Smooth muscle cell (in vitro differentiated cells): ENCODE data around the gene HOXB1. TPM values are rescaled to one million over a fixed set of nuclear protein-coding genes. Genes with fewer than 3 reads are reported as not detected.
A peak's percentile ranks its signal among the peaks of the same experiment; 100 is the strongest.

Experiments used
- DNase-seq: peaks from one replicate; lab custom pipeline; 2025; ENCODE audit not compliant: unreplicated experiment; lab: John Stamatoyannopoulos, UW
- H2AFZ ChIP-seq: fragments of 200-600 bp; sonication (generic); 2 replicates; pipeline ENCODE4 v1.6.0; 2016; ENCODE audit warnings: antibody characterized with exemption, low read depth, mild to moderate bottlenecking
- H3F3A ChIP-seq: fragments of 200-600 bp; sonication (generic); 2 replicates; pipeline ENCODE4 v1.6.0; 2017; ENCODE audit warnings: antibody characterized with exemption, low read depth
- H3K27ac ChIP-seq: fragments of 200-600 bp; sonication (generic); 2 replicates; pipeline ENCODE4 v1.5.1; 2016; ENCODE audit warnings: low read depth, mild to moderate bottlenecking
- H3K27me3 ChIP-seq: fragments of 200-600 bp; sonication (generic); 2 replicates; pipeline ENCODE4 v1.6.1; 2016; ENCODE audit warnings: low read depth, mild to moderate bottlenecking
- H3K36me3 ChIP-seq: fragments of 200-600 bp; sonication (generic); 2 replicates; pipeline ENCODE4 v1.5.1; 2016; ENCODE audit warnings: low read depth
- H3K4me1 ChIP-seq: fragments of 200-600 bp; sonication (generic); 2 replicates; pipeline ENCODE4 v1.5.1; 2016; ENCODE audit warnings: low read depth
- H3K4me2 ChIP-seq: fragments of 200-600 bp; sonication (generic); 2 replicates; pipeline ENCODE4 v1.6.0; 2016; ENCODE audit warnings: mild to moderate bottlenecking
- H3K4me3 ChIP-seq: fragments of 200-600 bp; sonication (generic); 2 replicates; pipeline ENCODE4 v1.5.1; 2016; ENCODE audit warnings: mild to moderate bottlenecking
- H3K79me2 ChIP-seq: fragments of 200-600 bp; sonication (generic); 2 replicates; pipeline ENCODE4 v1.6.0; 2016; ENCODE audit warnings: low read depth, mild to moderate bottlenecking
- H3K9ac ChIP-seq: fragments of 200-600 bp; sonication (generic); 2 replicates; pipeline ENCODE4 v1.6.0; 2016; ENCODE audit warnings: low read depth
- H3K9me3 ChIP-seq: fragments of 200-600 bp; sonication (generic); replicated peaks from 2 replicates; pipeline ENCODE4 v1.5.1; 2016; ENCODE audit warnings: low read depth
- H4K20me1 ChIP-seq: fragments of 200-600 bp; sonication (generic); 2 replicates; pipeline ENCODE4 v1.6.0; 2016; ENCODE audit warnings: low read depth
- WGBS: methylation state at CpG from one replicate; pipeline ENCODE4 v1.1.7; 2016; ENCODE audit warnings: low lambda C conversion rate; 5-methylcytosine and 5-hydroxymethylcytosine counted together
- polyA plus RNA-seq: library from polyadenylated mRNA; unstranded; fragments of >200 nt; fragmentation: Nextera tagmentation; extraction: Ambion mirVana; gene quantifications from 2 replicates; pipeline ENCODE4 v1.2.1, GENCODE V29; 2016
- total RNA-seq: library from RNA; depleted of rRNA; stranded (reverse); fragments of >200 nt; gene quantifications from 2 replicates; pipeline ENCODE4 v1.2.3, GENCODE V29; 2014
- TF ChIP-seq, protein P1 (sequence below): fragments of 200-600 bp; sonication (generic); IDR thresholded peaks from 2 replicates; pipeline ENCODE4 v1.5.1; 2017; ENCODE audit warnings: borderline replicate concordance, mild to moderate bottlenecking, antibody characterized with exemption; ENCODE audit not compliant: insufficient read depth, poor library complexity, severe bottlenecking

Gene HOXB1
- total and polyA plus RNA-seq, 2 experiments from 2014 or later, result not detected

DNA sequence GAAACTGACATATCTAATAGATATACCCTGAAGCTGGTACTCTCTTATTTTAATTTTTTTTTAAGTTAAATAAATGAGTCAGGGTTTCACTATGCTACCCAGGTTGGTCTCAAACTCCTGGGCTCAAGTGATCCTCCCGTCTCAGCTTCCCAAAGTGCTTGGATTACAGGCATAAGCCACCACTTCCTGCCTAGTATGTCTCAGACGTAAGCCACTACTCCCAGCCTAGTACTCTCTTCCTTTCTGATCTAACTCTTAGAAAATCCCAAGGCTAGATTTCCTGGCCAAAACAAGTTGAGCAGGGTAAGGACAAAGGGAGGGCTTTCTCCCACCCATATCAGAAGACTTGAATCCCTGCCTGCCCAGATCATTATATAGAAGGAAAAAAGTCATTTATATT lies 33.7 kb downstream of the HOXB1 start:
- DNase-seq, result no peak
- WGBS, result 4% methylated on average over 2 of the region's 2 CpGs

DNA sequence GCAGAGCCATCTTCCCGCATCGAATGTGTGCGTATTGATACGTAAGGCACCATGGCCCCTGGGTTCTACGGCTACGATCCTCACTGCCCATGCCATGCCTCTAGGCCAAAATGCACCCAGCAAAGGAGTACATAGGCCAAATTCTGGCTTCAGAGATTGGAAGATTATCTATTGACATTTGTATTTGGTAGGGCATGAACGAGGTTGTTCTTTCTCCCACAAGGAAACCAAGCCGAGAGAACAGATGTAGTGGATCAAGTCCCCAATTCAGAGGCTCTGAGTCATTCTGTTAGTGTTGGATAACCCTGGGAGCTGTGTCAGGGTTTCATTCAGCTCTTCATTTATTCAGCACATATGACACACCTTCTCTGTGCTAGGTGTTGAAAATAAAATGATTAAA lies 36.5 kb downstream of the HOXB1 start:
- Histone ChIP-seq H3K27ac (peak overlapping the region; percentile 92), H3K9me3 (no peaks in the 10 kb centered on the region), H3K4me3 (no peak overlapping the region), H3K4me2 (no peak overlapping the region), H3K79me2 (no peaks in the 10 kb centered on the region), H3K9ac (no peak overlapping the region), H3K4me1 (peaks cover 23% of the 10 kb centered on the region), H4K20me1 (no peaks in the 10 kb centered on the region), H3F3A (peaks cover 25% of the 10 kb centered on the region), H3K27me3 (no peaks in the 10 kb centered on the region), H2AFZ (no peak overlapping the region), H3K36me3 (no peaks in the 10 kb centered on the region)
- no peak for DNase-seq
- TF ChIP-seq, protein P1, sequence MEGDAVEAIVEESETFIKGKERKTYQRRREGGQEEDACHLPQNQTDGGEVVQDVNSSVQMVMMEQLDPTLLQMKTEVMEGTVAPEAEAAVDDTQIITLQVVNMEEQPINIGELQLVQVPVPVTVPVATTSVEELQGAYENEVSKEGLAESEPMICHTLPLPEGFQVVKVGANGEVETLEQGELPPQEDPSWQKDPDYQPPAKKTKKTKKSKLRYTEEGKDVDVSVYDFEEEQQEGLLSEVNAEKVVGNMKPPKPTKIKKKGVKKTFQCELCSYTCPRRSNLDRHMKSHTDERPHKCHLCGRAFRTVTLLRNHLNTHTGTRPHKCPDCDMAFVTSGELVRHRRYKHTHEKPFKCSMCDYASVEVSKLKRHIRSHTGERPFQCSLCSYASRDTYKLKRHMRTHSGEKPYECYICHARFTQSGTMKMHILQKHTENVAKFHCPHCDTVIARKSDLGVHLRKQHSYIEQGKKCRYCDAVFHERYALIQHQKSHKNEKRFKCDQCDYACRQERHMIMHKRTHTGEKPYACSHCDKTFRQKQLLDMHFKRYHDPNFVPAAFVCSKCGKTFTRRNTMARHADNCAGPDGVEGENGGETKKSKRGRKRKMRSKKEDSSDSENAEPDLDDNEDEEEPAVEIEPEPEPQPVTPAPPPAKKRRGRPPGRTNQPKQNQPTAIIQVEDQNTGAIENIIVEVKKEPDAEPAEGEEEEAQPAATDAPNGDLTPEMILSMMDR, result no peak
- 77% methylated on average over 8 of the region's 8 CpGs for WGBS

More for the DNA sequence above, 33.7 kb downstream of the HOXB1 start:
- Histone ChIP-seq H3K4me2 (peak overlapping the region; percentile 60), H3K36me3 (no peaks in the 10 kb centered on the region), H3K79me2 (no peaks in the 10 kb centered on the region), H3K4me3 (no peak overlapping the region), H3K9ac (peak overlapping the region; percentile 31), H3K27ac (peak overlapping the region; percentile 92), H3K9me3 (no peaks in the 10 kb centered on the region), H2AFZ (no peak overlapping the region), H3K27me3 (no peaks in the 10 kb centered on the region), H4K20me1 (no peaks in the 10 kb centered on the region), H3K4me1 (peaks cover 31% of the 10 kb centered on the region), H3F3A (peaks cover 49% of the 10 kb centered on the region)
- TF ChIP-seq, protein P1, result no peak

DNA sequence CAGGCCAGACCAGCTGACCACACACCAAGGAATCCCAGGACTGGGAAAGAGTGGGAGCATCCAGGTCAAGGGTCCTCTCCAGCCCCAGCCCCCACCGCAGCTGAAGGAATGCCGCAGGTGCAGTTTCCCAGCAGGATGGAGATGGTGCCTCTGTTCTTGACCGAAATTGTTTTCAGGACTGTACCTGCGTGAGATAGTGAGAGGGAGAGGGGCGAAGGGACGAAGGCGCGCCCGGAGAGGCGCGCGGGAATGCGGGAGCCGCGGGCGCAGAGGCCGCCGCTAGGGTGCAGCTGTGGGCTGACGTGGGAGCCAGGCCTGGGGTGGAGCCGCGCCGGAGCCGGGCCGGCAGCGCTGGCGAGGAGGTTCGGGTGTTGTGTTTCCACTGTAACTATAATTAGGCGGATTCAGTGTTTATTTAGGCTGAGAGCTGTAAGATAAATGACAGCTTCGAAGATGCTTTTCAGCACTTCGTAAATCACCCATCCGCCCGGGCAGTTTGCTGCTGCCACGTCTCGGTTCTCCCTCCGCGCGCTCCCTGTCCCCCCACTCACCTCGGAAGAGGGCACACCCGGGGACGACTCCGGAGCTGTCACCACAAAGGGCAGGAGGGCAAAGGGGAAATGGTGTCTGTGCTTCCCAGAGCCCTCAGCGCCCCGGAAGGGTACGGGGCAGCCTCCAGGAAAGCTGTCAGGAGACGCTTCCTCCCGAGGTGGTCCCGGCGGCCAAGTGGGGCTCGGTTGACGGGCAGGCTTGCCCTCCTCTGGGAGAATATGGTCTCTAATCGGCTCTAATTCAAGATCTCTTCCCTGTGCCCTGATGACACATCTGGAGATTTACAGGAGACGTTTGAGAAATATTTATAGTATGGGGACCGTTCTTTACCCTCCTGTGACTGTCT lies 38.2 kb downstream of the HOXB1 start:
- peak overlapping the region; percentile 64 for H2AFZ ChIP-seq
- peaks cover 14% of the 10 kb centered on the region for H3F3A ChIP-seq
- H4K20me1 ChIP-seq, result no peaks in the 10 kb centered on the region
- no peaks in the 10 kb centered on the region for H3K79me2 ChIP-seq
- no peaks in the 10 kb centered on the region for H3K27me3 ChIP-seq
- no peaks in the 10 kb centered on the region for H3K36me3 ChIP-seq
- H3K4me1 ChIP-seq, result peaks cover 13% of the 10 kb centered on the region
- WGBS, result 8% methylated on average over 52 of the region's 53 CpGs
- no peaks in the 10 kb centered on the region for H3K9me3 ChIP-seq
- H3K9ac ChIP-seq, result peak overlapping the region; percentile 67
- H3K4me3 ChIP-seq, result peak overlapping the region; percentile 37
- H3K4me2 ChIP-seq, result peak overlapping the region; percentile 84
- TF ChIP-seq, protein P1, result peak; percentile 74
- H3K27ac ChIP-seq, result peak overlapping the region; percentile 15
- peak; percentile 14 for DNase-seq
